ENCODE data around the gene C19orf85. TPM values are rescaled to one million over a fixed set of nuclear protein-coding genes. Genes with fewer than 3 reads are reported as not detected.
A peak's percentile ranks its signal among the peaks of the same experiment; 100 is the strongest.

The C19orf85 gene
- total RNA-seq, 2 experiments from 2014 or later, result not detected

GRCh38 chr19:55487924-55488687, 23.6 kb upstream of the C19orf85 start, which contains the start of gene SSC5D:
SSC5D (plus strand) TSS chr19:55488436; CDS start chr19:55488590, 154 bp downstream.
- peaks cover 10% of the 10 kb centered on the region for H3K27me3 Mint-ChIP-seq
- intact Hi-C loops (cut with micrococcal nuclease), result no loop called here
- ChIA-PET POLR2A (interaction anchor here (1.3 to 3.4 kb wide), 4 partner anchors 12 to 229 kb away, joined by 4 to 23 read pairs (median 5); partner anchors contain the start of genes PPP6R1, UBE2S and ZNF628), CTCF (interaction anchor here (1.9 to 3.5 kb wide), 2 partner anchors 16 to 21 kb away, joined by 12 to 25 read pairs; no protein-coding TSS in a partner anchor)
- no peaks in the 10 kb centered on the region for H3K9me3 Mint-ChIP-seq
- H3K4me3 Mint-ChIP-seq, result no peak within 1 kb of the TSS
- H3K4me1 Mint-ChIP-seq (ENCODE audit: low read depth), result peaks cover 15% of the 10 kb centered on the region
- H3K27ac Mint-ChIP-seq, result peak within 1 kb of the TSS; percentile 77
- DNase-seq, result no peak
- no peaks in the 10 kb centered on the region for H3K36me3 Mint-ChIP-seq

DNA sequence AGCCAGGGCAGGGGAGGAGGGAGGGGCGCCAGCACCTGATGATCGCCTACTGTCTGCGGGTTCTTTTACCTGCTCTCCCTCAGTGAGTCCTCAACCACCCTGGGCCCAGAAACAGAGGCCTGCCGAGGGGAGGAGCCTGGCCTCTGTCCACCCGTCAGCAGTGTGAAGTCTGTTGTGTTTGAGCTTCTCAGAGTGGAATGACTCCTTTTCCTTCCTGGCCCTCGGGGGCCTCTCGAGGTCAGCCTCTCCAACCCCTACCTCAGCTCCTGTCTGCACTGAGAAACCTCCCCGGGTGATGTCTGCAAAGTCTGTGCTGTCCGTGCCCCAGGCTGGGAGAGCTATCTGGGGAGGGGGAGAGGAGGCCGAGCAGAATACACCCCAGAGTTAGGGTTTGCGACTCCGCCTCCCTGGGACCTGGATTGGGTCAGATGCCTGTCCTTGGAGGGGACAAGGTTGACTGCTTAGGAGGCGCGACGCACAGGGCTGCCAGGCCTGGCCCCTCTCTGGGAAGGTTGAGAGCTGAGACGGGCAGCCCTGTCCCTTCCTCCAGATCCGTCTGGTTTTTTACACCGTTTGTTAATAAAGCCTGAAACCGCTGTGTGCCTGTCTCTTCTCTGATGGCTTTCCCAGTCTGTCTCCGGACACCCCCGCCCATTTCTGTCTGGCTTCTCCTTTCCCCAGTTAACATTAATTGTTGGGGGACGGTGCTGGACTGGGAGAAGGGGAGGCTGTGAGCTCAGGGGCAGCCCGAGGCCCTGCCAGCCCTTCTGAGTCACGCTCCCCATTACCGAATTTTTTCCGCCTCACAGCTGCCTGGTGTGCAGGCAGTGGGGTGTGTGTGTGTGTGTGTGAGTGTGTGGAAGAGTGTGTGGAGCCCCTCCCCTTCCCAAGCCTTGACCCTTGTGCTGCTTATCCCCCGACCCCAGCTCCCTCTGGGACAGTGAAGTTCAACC, 22.7 kb upstream of the C19orf85 start:
- Mint-ChIP-seq H3K4me3 (no peak overlapping the region), H3K27ac (peak overlapping the region; percentile 77), H3K27me3 (peaks cover 8% of the 10 kb centered on the region), H3K4me1 (ENCODE audit: low read depth) (peaks cover 15% of the 10 kb centered on the region), H3K9me3 (no peaks in the 10 kb centered on the region), H3K36me3 (no peaks in the 10 kb centered on the region)
- intact Hi-C loops (cut with micrococcal nuclease), result no loop called here
- POLR2A ChIA-PET, result interaction anchor here (0.8 to 3.4 kb wide), 5 partner anchors 11 to 228 kb away, joined by 3 to 23 read pairs (median 5); partner anchors contain the start of genes FIZ1, PPP6R1, UBE2S and ZNF628
- DNase-seq, result peak; percentile 77
- CTCF ChIA-PET, result interaction anchor here (1.1 to 3.5 kb wide), 3 partner anchors 10 to 20 kb away, joined by 4 to 25 read pairs (median 12); partner anchors contain the start of gene ZNF628

GRCh38 chr19:55486043-55486970, 21.8 kb upstream of the C19orf85 start:
- H3K4me1 Mint-ChIP-seq (ENCODE audit: low read depth), result peaks cover 15% of the 10 kb centered on the region
- ChIA-PET CTCF (interaction anchor here (1.1 to 3.5 kb wide), 4 partner anchors 9 to 19 kb away, joined by 4 to 26 read pairs (median 12); partner anchors contain the start of gene ZNF628), POLR2A (interaction anchor here (1.9 to 3.4 kb wide), 2 partner anchors 10 to 79 kb away, joined by 5 to 23 read pairs; partner anchors contain the start of genes UBE2S and ZNF628)
- no peak overlapping the region for H3K27ac Mint-ChIP-seq
- H3K36me3 Mint-ChIP-seq, result no peaks in the 10 kb centered on the region
- no peaks in the 10 kb centered on the region for H3K9me3 Mint-ChIP-seq
- intact Hi-C loops (cut with micrococcal nuclease), result no loop called here
- H3K27me3 Mint-ChIP-seq, result peaks cover 3% of the 10 kb centered on the region
- H3K4me3 Mint-ChIP-seq, result peak overlapping the region; percentile 71
- DNase-seq, result no peak

- POLR2A ChIA-PET, result interaction anchor here (0.9 to 3.4 kb wide), 2 partner anchors 9 to 151 kb away, joined by 3 to 23 read pairs; partner anchors contain the start of gene ZNF628
- Mint-ChIP-seq H3K27ac (no peak overlapping the region), H3K27me3 (no peaks in the 10 kb centered on the region), H3K4me3 (peak overlapping the region; percentile 71), H3K36me3 (no peaks in the 10 kb centered on the region), H3K9me3 (no peaks in the 10 kb centered on the region), H3K4me1 (ENCODE audit: low read depth) (peaks cover 15% of the 10 kb centered on the region)
- intact Hi-C loops (cut with micrococcal nuclease), result no loop called here
- DNase-seq, result no peak
- CTCF ChIA-PET, result interaction anchor here (0.6 to 3.3 kb wide), 3 partner anchors 18 to 345 kb away, joined by 3 to 26 read pairs (median 9); no protein-coding TSS in a partner anchor
These were observed 21.0 kb upstream of the C19orf85 start for GRCh38 chr19:55485439-55486011.

- no peaks in the 10 kb centered on the region for H3K27me3 Mint-ChIP-seq
- intact Hi-C loops (cut with micrococcal nuclease), result no loop called here
- POLR2A ChIA-PET, result interaction anchor here (0.9 to 3.4 kb wide), 2 partner anchors 8 to 151 kb away, joined by 3 to 23 read pairs; partner anchors contain the start of gene ZNF628
- H3K27ac Mint-ChIP-seq, result no peak within 1 kb of the TSS
- no peaks in the 10 kb centered on the region for H3K9me3 Mint-ChIP-seq
- H3K4me3 Mint-ChIP-seq, result peak within 1 kb of the TSS; percentile 71
- H3K4me1 Mint-ChIP-seq (ENCODE audit: low read depth), result peaks cover 17% of the 10 kb centered on the region
- peaks cover 2% of the 10 kb centered on the region for H3K36me3 Mint-ChIP-seq
- CTCF ChIA-PET, result interaction anchor here (0.6 to 3.3 kb wide), 3 partner anchors 17 to 344 kb away, joined by 3 to 26 read pairs (median 9); no protein-coding TSS in a partner anchor
- peak; percentile 67 for DNase-seq
These were observed 20.3 kb upstream of the C19orf85 start, which contains the start of gene NAT14 for GRCh38 chr19:55484593-55485438. NAT14 (plus strand) TSS chr19:55485188; CDS start chr19:55485709, 521 bp downstream.

- ChIA-PET CTCF (interaction anchor here (1.7 to 3.3 kb wide), 2 partner anchors 16 to 20 kb away, joined by 9 to 26 read pairs; no protein-coding TSS in a partner anchor), POLR2A (interaction anchor here (3.4 kb wide), 1 partner anchor 7 kb away, joined by 23 read pairs; the partner anchor contains the start of gene ZNF628)
- H3K27me3 Mint-ChIP-seq, result no peaks in the 10 kb centered on the region
- no peak for DNase-seq
- intact Hi-C loops (cut with micrococcal nuclease), result no loop called here
- peaks cover 2% of the 10 kb centered on the region for H3K36me3 Mint-ChIP-seq
- H3K4me1 Mint-ChIP-seq (ENCODE audit: low read depth), result peaks cover 20% of the 10 kb centered on the region
- peak overlapping the region; percentile 60 for H3K4me3 Mint-ChIP-seq
- H3K27ac Mint-ChIP-seq, result no peak overlapping the region
- no peaks in the 10 kb centered on the region for H3K9me3 Mint-ChIP-seq
These were observed 19.4 kb upstream of the C19orf85 start for GRCh38 chr19:55483706-55484592.

DNA sequence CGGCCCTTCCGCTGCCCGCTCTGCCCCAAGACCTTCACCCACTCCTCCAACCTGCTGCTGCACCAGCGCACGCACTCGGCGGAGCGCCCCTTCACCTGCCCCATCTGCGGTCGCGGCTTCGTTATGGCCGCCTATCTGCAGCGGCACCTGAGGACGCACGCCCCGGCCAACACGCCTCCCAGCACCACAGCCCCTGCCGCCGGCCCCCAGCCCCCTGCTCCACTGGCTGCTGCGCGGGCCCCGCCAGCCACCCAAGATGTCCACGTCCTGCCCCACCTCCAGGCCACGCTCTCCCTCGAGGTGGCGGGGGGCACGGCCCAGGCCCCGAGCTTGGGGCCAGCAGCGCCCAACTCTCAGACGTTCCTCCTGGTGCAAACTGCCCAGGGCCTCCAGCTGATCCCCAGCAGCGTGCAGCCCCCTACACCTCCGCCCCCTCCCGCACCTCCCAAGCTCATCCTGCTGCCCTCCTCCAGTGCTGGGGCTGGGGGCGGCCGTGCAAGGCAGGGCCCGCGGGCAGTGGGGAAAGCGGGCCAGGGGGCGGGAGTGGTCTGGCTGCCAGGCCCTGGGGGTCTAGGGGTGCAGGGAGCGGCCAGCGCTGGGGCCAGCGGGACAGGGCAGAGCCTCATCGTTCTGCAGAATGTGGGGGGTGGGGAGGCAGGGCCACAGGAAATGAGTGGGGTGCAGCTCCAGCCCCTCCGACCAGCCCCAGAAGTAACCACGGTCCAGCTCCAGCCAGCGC, 18.6 kb upstream of the C19orf85 start:
- Mint-ChIP-seq H3K9me3 (no peaks in the 10 kb centered on the region), H3K36me3 (peaks cover 2% of the 10 kb centered on the region), H3K27me3 (no peaks in the 10 kb centered on the region), H3K4me1 (ENCODE audit: low read depth) (peaks cover 25% of the 10 kb centered on the region), H3K4me3 (no peak overlapping the region), H3K27ac (no peak overlapping the region)
- DNase-seq, result no peak
- intact Hi-C loops (cut with micrococcal nuclease), result no loop called here
- POLR2A ChIA-PET, result no interaction called here
- CTCF ChIA-PET, result interaction anchor here (3.3 kb wide), 1 partner anchor 21 kb away, joined by 26 read pairs; no protein-coding TSS in a partner anchor

DNA sequence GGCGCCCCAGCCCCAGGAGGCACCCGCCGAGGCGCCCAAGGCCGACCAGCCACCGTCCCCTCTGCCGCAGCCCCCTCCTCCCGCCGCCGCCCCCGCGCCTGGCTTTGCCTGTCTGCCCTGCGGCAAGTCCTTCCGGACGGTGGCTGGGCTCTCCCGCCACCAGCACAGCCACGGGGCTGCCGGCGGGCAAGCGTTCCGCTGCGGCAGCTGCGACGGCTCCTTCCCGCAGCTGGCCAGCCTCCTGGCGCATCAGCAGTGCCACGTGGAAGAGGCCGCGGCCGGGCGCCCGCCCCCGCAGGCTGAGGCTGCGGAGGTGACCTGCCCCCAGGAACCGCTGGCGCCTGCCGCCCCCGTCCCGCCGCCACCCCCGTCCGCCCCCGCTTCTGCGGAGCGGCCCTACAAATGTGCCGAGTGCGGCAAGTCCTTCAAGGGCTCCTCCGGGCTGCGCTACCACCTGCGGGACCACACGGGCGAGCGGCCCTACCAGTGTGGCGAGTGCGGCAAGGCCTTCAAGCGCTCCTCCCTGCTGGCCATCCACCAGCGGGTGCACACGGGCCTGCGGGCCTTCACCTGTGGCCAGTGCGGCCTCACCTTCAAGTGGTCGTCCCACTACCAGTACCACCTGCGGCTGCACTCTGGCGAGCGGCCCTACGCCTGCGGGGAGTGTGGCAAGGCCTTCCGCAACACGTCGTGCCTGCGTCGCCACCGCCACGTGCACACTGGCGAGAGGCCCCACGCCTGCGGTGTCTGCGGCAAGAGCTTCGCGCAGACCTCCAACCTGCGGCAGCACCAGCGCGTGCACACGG, 17.8 kb upstream of the C19orf85 start:
- intact Hi-C loops (cut with micrococcal nuclease), result no loop called here
- ChIA-PET POLR2A (no interaction called here), CTCF (interaction anchor here (3.3 kb wide), 1 partner anchor 22 kb away, joined by 26 read pairs; no protein-coding TSS in a partner anchor)
- no peak for DNase-seq
- Mint-ChIP-seq H3K9me3 (no peaks in the 10 kb centered on the region), H3K4me3 (no peak overlapping the region), H3K27ac (no peak overlapping the region), H3K36me3 (peaks cover 2% of the 10 kb centered on the region), H3K4me1 (ENCODE audit: low read depth) (peaks cover 25% of the 10 kb centered on the region), H3K27me3 (no peaks in the 10 kb centered on the region)
